GM18867 (cell line): ENCODE results near the gene TMEM238L.

Experiments used
- ATAC-seq: cut with Tn5 transposase; IDR thresholded peaks from one replicate; pipeline ENCODE4 v1.9.1; 2021; ENCODE audit warnings: mild to moderate bottlenecking, moderate library complexity; ENCODE audit not compliant: unreplicated experiment

Gene TMEM238L

DNA sequence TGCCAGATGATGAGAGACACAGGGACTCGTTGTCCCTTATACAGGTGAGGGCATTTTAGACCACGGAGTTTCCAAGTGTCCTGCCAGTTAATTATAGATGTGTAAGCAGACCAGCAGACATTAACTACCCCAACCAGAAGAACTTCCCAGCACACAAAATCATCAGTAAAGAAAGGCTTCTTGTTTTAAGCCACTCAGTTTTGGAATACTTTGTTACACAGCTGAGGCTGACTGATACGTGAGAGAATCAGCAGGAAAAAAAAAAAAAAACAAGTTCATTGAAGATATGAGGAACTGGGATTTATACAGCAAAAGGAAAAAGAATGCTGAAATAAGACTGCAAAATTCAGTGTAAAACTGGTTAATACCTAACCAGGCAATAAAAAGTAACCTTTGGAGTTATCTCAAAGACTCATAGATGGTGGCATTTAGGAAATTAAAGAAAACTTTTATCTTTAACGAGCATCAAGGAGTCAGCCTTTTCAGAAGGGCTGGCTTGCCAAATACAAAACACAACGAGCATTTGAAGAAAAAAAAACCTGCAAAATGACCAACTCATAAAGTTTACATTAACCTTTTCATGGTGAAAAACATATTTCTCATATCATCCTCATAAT lies 28.1 kb downstream of the TMEM238L start:
- no peak for ATAC-seq

DNA sequence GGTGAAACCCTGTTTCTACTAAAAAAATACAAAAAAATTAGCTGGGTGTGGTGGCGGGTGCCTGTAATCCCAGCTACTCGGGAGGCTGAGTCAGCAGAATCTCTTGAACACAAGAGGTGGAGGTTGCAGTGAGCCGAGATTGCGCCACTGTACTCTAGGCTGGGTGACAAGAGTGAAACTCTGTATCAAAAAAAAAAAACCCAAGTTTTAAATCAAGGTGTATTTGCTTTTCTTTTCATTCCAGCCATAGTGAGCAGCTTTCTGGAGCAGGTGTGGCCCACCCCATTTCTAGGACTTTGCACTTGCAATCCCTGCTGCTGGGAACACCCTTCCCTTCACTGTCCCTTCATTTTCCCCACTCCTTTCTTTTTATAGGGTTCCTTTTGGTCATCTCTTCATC lies 28.8 kb downstream of the TMEM238L start:
- ATAC-seq, result no peak

DNA sequence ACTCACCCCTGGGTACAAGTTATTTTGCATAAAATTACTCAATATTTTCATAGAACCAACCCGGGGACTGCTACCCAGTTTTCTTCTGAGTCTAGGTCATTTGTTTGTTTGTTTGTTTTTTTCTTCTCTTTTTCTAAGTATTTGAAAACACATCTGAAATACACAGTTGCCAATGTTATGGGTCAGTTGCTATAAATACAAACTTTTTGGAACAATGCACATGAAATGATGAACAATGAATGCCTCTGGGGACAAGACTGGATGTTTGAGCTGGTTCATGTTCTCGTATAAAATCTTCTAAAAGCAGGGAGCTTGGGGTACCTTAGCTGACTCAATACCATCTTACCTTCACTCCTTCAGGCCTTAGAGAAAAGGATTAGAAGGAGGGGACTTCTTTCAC lies 30.5 kb downstream of the TMEM238L start:
- ATAC-seq, result no peak

DNA sequence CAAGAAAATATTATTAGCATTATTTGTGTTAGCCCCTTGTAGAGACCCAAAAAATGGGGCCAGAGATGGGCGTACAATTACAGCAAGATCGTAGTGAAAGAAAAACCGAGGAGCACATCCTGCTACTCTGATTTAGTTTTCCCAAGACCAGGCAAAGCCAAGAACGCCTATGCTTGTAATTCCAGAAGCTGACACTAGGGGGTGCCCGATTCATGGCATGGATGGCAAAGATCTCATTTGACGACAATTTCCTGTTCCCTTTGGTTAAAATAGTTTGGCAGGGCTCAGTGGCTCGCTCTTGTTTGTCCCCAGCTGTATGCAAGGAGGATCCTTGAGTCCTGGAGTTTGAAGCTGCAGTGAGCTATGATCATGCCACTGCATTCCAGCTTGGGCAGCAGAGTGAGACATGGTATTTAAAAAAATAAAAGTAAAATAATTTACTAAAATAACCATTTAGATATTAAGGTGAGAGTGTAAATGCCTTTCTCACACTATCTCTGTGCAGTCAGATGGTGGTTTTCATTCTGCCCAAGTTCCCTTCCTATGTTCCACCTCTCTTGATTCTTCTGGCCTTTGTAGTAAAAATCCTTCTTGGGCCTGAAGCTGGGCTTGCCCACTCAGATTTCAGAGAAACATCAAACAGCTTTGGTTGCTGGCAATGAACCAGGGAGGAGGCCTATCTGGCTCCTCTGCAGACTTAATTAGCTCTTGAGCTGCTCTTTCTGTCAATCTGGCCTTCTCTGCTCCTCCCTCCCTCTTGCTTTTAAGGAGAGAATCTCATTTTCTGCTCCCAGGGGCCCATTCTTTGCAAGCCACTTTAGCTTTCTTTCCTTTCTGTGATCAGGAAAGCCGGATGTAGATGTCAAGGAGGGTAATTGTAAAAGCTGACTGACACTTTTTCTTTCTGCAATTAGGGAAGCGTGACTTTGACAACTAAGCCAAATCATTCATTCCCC lies 31.2 kb downstream of the TMEM238L start:
- ATAC-seq, result no peak

DNA sequence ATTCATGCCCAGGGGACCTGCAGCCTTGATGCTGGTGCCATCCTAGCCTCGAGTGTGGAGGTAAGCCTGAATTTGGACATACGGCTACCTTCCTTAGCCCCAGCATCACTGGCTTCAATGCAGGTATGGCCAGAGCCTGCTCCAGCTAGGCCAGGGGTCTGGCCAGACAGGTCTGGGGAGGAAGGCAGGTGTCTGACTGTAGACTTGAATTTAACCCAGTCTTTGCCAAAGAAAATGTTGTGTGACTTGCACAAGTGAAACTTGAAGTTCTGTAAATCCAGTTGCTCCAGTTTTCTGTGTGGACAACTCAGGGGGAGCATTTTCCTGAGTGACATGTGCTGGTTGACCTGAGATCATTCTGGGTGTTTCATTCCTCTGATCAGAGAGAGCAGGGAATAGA lies 32.8 kb downstream of the TMEM238L start:
- no peak for ATAC-seq

DNA sequence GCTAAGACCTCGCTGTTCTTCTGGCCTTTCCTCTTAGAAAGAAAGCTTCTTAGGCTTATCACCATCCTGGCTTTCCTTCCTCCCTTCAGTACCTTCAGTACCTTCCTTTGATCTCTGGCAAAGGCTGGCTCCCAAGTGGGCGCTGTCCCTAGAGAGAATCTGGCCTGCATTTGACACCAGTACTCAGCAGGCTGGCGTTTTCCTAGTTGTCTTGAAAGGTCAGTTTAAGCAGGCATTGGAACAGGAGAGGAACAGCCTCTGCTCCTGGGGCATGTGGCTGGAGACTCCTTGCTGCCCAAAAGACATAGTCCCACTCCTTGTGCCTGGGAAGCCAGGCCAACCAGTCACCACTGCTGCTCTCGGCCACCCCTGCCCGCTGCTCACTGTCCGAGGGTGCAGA lies 34.1 kb downstream of the TMEM238L start:
- ATAC-seq, result no peak

DNA sequence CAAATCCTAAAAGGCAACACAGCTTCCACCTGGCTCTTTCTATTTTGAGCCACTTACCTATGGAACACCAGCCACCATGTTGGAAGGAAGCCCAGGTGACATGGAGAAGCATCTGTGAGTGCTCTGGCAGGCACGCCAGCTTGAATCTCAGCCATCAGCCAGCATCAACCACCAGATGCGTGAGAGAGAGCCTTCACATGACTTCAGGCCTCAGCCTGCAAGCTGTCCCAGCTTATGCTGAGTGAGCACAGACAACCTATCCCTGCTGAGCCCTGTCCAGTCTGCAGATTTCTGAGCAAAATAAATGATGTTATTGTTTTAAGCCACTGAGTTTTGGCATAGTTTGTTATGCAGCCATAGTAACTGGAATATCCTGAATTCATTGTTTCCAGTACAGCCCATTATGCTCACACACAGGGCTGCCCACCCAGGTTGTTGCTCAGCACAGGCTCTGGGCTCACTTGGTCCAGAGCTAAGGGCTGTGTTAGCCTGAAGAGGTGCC lies 35.1 kb downstream of the TMEM238L start:
- no peak for ATAC-seq

DNA sequence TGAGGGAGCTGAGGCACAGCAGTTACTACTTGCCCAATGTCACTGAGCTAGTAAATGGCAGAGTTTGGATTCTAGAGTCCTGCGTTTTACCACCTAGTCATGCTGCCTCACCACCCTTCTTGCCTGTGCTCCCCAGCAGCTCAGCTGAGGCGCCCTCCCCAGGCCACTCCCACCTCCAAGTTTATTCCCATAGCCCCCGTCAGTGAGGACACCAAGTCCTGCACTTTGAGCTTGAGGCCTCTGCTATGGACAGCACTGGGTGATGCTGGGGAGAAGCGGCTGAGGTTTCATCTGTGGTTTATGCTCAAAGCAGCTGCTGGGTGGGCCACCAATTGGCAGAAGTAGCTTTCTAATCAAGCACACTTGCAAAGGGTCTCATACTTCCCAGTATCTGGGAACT lies 36.7 kb downstream of the TMEM238L start:
- no peak for ATAC-seq

DNA sequence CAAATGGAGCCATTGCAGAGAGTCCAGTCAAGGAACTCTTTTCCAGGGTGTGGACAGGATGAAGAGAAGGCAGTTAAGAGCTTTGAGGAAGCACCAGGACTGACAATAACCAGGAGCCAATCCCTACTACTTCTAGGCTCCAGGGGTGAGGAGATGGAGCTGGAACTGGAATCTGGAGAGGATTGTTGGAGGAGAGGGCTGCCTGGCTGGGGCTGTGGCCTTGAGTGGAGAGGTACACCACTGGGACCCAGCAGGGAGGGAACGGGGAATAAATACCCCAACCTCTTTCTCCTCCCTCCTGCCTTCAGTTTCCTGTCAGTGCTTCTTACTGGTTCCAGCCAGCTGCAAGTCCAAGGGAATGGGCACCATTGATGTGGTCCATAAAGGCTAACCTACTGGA lies 41.9 kb downstream of the TMEM238L start:
- no peak for ATAC-seq

DNA sequence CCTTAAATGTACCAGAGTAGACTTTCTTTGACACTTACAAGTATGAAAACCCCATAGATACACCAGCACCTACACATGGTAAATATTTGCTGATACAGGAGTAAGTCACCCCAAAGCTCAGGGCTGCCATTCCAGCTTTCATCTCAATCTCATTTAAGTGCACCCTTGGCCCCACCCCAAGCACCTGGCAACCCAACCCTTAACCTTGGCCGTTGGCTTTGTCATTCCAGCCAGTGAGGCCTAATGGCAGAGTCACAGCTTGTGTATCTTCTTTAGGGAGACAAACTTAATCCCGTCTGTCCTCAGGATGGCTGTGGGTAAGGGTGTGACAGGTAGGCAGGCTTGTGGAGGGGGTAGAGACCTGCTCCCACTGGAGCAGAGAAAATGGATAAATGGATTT lies 42.6 kb downstream of the TMEM238L start:
- no peak for ATAC-seq

DNA sequence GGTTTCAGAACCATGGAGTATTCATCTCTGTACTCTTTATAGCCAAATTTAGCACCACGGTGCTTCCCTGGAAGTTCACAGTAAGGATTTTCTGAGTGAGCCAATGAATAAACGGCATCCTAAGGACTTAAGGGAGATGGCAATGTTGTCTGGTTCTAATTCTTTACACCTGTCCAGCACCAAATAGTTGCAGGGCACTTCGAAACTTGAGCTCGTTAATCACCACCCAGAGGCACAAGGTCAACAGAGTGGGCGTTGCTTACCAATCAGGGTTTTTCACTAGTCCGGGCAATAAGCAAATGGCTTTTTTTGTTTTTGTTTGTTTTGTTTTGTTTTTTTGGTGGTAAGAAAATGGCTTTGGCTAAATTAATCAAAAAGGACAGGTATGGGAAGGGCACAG lies 45.8 kb downstream of the TMEM238L start:
- no peak for ATAC-seq

DNA sequence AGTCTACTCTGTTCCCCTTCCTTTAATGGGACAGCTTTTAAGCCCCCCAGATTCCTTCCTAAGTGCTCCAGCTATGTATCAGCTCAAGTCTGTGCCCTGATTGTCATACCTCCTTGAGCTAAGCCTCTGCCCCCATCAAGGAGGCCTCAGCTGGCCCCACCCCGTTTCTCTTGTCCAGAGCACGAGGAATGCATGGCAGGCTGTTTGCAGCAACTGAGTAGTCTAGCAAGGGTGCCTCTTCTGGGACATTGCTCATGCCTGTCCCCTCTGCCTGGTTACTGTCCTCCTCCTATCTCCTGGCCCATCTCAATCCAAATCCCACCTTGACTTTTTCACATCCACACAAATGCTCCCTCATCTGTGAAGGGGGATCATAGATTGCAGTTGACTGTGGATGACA lies 46.3 kb downstream of the TMEM238L start:
- no peak for ATAC-seq

DNA sequence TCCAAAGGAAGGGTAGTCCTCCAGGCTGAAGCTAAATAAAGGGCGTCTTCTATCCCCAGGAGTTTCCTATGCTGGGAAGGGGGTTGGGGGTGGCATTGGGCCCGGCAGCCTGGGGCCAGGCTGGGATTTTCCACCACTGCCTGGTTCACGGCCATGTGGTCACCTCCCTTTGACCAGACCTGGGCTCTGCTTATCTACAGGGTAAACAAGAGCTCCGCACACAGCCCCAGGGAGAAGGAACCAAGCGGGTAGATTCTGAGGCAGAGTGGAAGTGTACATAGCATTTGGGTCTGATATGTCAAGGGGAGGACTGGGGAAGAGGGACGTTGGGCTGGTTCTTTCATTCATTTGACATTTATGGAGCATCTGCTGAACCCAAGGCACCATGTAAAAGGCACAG lies 46.8 kb downstream of the TMEM238L start:
- no peak for ATAC-seq

DNA sequence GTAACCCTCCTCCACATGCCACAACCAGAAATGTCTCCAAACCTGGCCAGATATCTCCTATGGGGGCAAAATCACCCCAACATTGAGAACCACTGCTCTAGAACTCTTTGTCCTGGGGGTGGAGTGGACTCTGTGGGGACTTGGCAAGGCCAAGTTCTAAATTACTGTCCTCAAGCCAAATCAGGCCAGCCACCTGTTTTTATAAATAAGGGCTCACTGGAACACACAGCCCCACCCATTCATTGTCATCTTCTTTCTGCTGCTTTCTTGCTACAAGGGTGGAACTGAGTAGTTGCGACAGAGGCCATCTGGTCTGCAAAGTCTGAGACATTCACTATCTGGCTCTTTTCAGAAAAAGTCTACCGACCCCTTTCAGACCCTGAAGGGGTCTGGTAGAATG lies 47.3 kb downstream of the TMEM238L start:
- ATAC-seq, result no peak

DNA sequence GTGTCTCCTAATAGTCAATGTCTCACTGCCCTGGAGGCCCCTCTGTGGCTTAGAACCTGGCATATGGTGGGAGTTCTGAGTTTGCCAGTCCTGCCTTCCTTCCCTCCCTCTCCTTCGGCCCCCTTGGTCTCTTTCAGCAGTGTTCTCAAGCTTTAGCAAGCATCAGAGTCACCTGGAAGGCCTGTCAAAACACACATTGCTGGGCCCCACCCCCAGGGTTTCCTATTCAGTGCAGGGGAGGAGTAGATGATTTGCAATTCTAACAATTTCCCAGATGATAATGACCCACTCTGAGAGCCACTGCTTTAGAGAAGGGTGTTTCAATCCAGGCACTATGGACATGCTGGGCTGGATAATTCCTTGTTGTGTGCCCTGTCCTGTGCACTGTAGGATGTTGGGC lies 47.7 kb downstream of the TMEM238L start:
- ATAC-seq, result no peak

DNA sequence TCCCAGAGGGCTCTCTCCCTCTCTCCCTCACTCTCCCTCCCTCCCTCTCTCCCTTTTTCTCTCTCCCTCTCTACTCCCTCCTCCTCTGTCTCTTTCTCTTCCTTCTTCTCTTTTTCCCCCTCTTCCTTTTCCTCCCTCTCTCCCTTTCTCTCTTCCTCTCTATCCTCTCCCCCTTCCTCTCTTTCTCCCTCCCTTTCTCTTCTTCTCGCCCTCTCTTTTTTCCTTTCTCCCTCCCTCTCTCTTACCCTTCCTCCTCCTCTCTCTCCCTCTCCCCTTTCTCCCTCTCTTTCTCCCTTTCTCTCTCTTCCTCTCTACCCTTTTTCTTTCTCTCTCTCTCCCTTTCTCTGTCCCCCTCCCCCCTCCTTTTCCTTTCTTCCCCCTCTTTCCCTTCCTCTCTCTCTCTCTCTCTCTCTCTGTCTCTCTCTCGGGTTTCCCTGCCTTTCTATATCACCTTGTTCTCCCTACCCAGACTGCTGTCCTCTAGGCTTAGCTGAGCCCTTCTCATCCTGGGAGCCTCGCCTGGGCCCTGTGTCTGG lies 48.2 kb downstream of the TMEM238L start:
- ATAC-seq, result no peak

DNA sequence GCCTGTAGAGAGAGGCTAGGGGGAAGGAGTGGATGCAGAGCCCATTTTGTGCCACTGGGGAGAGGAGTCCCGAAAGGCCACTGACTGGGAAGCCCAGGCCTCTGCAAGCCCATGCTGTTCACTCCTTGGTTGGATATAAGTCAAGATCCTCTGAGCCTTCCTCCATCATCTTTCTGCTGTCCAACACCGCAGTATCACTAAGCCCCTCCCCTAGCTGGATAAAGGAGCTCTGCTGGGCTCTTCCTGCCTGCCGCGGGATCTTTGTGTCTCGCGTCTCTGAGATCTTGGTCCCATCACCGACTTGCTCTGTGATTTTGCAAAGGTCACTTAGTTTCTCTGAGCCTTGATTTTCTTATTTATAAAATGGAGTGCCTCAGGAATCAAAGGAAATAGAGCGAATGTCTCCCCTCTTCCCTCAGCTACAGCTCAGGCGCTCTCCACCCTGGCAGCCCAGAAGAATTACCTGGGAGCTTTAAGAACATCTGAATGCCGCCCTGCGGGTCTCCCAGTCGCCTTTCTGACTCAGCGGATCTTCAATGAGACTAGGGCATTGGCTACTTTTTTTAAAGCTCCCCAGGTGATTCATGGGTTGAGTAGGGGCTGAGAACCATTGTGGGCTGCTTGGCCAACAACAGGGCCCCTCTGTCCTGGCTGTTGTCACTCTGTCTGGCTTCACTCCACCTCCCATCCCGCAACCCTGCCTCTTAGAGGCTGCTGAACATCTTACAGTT lies 48.9 kb downstream of the TMEM238L start:
- ATAC-seq, result no peak

DNA sequence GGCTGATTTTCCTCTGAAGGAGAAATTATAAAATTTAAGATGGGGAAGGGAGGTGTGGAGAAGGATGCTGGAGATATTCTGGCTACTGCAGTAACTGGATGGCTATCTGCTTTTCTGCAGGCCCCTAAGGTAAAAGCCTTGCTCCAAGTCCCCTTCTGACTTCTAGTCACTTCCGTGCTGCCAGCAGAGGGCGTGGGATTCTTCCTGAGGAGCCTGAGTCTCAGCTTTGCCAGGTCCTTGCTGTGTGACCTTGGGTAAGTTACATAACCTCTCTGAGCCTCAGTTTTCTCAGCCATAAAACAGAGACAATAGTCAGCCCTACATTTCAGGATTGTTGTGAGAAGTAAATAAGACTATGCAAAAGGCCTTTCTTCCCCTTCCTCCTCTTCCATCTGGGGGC lies 49.8 kb downstream of the TMEM238L start:
- no peak for ATAC-seq

DNA sequence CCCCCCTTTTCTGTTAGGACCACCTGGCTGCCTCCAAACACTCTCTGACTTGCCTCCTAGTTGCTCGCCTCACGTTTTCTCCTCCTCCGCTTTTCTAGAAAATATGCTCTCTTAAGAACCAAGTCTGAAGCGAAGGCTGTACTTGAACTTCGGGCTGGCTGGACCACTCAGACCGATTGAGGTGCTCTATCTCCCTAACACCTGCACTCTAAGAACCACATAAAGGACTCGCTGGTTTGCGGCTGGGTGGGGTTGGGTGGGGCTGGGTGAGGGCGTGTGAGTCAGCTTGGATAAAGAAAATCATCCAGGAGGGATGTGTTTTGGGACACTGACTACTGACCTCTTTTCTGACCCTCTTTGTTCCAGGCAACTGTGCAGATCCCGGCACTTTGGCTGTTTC lies 51.2 kb downstream of the TMEM238L start:
- no peak for ATAC-seq

DNA sequence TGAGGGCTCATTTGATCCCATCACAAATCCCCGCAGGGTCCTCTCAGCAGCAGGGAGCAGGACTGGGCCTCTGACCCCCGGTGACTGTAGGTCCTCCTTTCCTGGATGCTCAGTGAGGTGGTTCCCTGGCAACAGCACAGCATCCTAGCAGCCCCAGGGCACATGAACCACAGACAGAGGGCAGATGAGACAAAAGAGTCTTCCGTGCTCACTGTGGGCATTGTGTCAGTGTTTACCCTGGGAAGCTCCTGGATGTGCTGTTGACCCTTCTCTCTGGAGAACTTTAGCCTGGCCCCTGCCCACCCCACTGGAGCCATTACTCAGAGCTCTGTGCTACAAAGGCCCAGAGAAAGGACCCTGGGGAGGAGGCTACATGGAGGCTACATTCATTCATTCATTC lies 52.3 kb downstream of the TMEM238L start:
- ATAC-seq, result no peak

DNA sequence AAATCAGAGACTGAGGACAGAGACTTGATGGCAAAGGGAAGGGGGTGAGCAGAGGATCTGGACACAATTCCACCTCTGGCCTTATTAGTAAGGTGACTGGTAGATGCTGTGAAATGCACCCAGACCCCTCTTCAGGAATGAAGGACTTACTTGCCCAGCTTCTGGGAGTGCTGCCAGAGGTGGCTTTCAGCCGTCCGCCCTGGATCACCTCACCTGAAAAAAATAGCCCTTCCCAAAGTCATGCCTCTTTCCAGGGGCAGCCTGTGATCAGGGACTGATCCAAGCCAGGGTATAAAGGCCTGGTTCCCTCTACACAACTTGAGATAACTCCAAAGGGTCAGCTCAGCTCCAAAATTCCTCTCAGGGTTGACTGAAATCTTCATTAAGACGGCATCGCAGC lies 53.7 kb downstream of the TMEM238L start:
- no peak for ATAC-seq
